Activated CD4-positive, CD25-positive, alpha-beta regulatory T cell treated with anti-CD3 and anti-CD28 coated beads, Interleukin-2, amount 50 U/mL, for 24 hours (primary cell): ENCODE results near the gene GLI3.

ENCODE experiments used
- ATAC-seq, 2 donors: fragments of 150-1000 bp; cut with Tn5 transposase; one replicate each; pipeline ENCODE4 v1.10.0; 2021; ENCODE audit warnings: mild to moderate bottlenecking in 1 of 2, moderate library complexity in 1 of 2

The GLI3 gene

DNA sequence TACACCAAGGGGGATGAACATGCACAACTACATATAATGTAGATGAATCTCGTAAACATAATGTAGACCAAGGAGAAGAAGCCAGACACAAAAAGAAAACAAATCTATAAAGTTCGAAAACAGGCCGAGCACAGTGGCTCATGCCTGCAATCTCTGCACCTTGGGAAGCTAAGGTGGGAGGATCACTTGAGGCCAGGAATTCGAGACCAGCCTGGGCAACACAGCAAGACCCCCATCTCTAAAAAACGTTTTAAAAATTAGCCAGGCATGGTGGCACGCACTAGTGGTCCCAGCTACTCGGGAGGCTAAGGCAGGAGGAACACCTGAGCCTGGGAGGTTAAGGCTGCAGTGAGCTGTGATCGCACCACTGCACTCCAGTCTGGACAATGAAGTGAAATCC lies 68.5 kb downstream of the GLI3 start:
- no peak for ATAC-seq

DNA sequence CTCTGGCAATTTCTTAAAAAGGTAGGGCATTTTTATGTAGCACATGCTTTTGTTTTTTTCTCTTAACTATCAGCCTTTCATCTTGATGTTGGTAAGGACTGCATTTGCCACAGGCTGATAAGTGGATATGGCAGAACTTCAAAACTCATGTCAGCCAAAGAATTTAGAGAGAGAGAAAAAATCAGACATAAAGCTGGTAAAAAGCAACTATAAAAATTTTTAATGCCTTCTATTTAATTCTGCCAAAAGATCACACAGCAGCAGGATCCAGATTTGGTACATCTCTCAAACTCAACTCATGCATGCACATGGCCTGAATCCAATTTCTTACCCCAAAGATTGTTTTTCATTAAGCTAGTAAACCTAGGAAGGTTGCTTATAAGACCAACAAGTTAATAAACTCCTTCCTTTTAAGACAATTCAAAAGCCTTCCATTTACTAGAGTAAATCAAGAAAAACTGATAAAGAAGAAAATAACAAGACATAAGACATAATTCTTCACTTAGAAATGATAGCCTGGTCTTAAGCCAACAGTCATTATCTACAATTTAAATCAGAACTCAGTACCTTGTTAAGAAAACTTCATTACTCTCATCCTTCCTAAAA lies 69.3 kb downstream of the GLI3 start:
- ATAC-seq, result no peak

DNA sequence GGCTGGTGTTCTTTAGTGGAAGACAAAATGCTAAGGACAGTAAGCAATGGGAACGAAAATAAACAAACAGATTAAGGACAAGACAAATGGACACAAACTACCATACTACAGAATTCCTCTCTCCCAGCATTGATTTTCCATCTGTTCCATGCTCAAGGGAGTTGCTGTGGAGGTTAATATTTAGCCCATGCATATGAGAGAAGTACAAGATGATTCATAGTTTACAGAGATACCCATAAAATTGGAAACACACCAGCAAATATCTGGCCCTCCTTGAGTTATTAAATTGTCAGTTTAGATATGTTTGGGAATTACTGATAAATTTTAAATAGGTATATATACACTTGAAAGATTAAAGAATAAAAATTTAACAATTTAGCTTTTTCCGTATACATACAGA lies 69.8 kb downstream of the GLI3 start:
- no peak for ATAC-seq

DNA sequence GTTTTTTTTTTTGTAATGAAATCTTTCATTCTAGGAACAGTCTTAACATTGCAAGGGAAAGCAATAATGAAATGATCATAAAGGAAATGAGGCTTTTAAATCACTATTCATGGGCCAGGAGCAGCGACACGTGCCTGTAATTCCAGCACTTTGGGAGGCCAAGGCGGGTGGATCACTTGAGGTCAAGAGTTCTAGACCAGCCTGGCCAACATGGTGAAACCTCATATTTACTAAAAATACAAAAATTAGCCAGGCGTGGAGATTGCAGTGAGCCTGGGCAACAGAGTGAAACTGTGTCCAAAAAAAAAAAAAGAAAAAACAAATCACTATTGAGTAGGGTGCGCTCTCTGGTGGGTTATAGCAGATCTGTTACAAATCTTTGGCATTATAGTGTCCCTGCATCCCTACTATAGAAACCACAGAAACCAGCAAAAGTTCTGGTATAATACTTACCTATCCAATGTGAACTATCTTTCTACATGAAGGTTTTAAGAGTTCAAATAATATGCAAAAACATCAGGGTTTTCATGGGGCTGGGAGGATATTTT lies 72.1 kb downstream of the GLI3 start:
- no peak for ATAC-seq

DNA sequence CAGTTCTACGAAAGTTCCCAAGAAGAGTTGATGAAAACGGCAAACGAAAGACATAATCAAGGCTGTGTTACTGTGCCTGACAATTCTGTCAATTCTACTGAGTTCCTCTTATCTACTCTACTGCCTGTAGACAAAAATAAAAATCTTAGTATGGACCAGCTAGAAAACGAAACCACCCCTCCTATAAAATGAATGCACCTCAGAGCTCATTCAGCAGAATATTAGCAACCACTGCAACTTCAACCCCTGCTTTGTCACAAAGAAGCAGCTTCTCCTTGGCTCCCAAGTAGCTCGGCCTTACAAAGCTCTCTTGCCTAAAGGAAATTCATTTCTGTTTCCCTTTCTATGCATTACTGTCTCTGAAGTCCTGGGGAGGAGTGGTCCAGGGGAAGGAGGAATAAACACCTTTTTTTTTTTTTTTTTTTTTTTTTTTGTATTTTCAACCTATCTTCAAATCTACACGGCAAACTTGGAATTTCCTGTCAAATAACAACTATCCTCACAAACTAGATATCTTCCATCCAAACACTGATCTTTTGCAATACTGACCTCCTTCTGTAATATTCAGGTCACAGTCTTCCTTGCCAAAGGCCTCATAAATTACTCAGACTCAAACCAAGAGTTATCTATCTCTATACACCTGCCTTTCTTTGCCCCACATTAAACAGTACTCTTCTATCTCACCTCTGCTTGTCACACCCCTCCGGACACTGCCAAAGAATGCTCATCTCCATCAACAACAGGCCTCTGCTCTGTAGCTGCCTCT lies 74.3 kb downstream of the GLI3 start:
- ATAC-seq, result no peak

DNA sequence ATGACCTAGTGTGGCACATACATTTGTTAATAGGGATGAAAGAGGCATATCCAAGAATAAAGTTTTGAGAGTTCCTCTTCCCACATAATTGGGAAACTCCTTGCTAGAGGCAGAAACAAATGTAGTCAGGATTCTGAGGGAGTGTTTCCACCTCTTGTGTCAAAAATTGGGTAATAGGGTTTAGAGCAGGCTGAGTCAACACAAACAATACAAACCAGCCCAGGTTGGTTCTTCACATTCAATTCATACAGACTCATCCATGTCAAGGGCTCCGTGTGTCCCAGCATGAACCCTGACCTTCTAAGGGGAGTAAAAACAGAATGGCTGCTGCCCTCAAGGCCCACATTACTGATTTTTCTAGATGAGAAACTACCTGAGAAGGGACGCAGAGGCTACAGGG lies 75.3 kb downstream of the GLI3 start:
- ATAC-seq, result no peak

DNA sequence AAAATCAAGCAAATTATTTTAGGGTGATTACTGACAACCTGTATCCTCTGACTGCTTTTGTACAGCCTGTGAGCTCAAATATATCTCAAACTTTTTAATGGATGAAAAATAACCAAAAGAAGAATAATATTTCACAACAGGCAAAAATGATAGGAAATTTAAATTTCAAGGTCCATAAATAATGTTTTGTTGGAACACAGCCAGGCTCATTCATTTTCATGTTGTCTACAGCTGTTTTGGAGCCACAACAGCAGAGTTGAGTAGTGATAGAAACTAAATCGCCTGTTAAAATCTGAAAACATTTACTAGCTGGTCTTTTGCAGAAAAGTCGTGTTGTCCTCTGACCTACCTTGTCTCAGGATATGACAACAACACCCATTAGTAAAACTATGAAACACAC lies 75.9 kb downstream of the GLI3 start:
- ATAC-seq, result no peak

DNA sequence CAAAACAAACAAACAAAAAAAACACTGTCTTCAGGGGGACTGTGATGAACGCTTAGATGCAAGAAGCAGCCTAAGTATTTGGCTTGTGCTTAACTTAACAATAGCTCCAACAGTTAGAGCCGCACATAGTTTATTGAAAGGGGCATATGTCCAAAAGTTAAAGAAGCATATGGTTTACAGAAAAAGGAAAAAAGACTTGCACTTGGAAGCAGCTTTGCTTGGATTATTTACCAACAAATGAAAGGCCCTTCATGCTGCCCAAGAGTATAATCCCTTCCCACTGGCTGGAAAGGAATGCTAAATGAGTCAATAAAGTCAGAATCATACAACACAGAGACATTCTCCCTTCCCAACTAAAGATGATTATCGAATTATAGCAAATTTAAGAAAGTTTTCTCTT lies 77.9 kb downstream of the GLI3 start:
- no peak for ATAC-seq

DNA sequence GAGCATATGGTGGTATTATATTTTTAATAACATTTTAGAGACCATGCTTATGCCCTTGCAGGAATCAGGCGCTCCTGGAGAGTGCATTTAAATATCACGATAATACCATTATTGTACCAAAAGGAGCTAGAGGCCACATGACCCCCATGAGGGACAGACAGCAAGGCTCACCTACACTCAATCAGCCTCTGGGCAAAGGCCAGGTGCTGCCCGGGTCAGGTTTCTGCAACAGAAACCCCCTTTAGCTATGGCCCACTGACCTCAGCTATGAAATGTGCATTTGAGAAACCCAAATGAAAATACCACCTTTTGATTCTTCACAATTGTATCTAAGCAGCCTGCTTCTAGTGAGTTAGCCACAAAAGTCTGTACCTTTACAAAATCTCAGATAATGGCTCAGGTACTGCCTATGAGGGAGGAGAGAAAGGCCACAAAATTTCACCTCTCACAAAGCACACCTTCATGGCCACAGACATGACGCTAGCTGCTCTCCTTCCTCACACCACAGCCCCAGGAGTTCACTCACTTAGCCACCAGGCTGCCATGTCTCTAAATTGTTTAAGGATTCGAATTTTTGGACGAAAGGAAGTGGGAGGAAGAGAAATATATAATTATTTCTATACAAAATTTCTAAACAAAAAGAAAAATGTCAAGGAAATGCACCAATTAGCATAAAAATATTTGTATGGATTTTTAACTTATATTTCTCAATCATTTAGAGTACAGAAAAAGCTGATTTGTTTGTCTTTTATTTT lies 79.9 kb downstream of the GLI3 start:
- no peak for ATAC-seq

DNA sequence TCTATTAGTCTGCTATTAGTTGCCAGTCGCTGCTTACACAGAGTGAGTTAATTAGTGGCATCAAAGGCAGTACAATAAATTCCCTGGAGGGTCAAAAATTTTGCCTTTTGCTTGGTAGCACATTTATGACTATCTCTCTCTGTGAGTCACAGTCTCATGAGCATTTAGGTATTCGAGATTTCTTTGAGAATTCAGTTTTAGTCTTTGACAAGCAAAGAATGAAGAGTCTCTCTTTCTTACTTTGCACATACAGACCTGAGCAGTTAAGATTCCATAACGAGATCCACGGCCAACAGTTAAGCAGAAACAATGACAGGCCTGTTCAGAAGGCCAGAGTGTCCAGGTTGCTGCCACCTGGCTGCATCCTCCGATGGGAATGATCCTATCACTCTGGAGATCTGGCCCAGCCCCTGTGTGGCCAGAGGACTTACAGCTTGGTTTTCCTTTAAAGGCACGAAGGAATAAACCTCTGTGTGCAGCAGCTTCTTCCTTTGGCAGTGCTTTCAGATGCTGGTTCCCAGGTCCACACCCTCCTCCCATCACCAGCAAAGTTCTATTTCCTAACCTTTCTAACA lies 80.6 kb downstream of the GLI3 start:
- no peak for ATAC-seq

DNA sequence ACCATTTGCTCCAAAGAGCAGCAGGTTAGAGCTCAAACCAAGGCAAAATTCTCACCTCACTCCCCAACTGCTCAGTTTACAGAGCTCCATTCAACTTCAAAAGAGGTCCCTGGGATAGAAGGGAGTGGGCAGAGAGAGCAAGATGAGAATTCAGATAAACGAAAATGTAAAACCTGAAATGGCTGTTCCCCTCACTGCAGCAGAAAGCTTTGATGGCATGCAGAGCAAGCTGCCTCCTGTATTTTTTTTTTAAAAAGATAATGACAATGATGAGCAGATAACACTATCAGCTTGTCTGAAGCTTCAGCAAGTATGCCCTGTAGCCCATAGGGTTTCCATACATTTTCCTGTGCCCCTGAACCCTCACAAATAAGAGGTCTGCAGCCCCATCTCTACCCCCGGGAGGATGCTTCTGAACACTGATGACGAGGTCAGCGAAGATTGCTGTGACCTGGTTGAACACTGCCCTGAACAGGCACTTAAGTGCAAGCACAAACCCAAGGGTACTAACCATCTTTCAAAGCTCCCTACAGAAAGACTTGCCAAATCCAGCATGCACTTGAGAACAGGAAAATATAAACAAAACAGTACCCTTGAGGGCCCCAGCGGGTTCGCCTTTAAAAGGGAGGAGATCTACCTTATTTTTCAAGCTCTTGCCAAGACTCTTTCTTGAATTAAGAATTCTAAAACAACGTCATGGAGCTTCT lies 81.3 kb downstream of the GLI3 start:
- no peak for ATAC-seq

DNA sequence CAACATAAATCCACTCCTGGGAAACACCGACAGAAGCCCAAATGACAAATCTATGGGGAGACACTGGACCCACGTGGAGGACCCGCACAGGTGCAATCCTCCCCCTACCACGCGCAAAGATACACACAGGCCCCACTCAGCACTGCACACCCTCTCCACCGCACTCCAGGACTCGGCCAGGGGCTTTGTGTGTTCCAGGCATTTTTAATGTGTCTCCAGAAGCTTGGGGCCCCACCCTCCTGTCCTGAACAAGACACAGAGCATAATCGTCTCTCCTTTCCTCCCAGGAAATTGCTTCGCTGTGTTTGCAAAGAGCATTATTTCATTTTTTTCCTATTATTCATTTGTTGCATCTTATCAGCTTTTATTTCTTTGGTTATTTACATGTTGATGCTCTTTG lies 82.8 kb downstream of the GLI3 start:
- ATAC-seq, result no peak

DNA sequence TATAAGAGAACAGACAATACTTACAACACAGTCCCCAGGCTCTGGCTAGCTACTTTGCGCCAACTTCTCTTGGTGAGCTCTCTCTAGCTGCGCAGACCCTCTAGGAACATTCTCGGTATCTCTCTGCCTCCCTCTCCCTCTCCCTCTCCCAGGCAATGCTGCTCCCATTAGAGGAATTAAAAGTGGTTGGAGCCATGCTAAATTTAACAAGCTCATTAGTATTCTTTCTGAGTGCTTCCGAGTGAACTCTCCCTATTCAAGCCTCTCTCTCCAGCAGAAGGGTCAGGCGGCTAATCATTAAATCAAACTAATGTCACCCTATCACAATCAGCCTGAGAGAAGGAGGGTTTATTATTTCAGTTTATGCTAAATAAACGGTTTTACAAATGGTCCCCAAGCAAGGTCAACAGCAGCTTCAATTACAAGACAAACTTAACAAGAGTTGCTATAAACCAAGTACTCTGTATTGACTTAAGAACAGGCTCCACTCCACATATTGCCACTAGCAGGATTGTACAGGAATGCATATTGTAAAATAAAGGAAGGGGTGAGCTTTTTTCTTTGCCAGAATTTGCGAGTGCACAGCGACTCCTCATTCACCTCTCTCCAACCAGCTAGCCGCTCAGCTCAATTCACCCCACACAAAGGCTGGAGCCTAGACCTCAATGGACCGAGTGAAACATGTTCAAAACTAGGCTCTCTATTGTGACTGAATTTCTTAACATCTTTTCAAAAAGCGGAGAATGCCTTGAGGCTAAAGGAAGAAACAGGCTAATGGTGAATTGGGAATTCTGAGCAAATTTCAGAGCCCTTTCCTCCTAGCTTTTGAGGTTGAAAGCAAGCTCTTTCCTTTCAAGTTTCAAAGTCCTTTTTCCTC lies 84.4 kb downstream of the GLI3 start:
- ATAC-seq, result no peak

DNA sequence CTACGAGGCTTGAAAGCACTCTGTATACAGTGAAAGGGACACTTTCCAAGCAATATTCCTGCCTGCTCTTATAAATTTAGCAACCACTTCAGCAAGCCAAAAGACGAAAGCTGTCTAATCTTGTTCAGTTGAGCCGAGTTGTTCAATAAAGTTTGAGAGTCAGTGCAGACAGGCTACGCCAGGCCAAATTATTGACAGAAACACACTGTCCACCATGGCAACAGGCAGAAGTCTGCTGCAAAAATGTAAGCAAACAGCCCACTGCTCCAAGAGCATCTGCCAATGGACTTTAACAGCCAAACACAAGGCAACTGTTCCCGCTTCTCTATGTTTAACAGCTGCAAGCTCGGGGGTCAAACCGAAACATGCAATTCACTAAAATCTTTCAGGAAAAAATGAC lies 85.7 kb downstream of the GLI3 start:
- no peak for ATAC-seq

DNA sequence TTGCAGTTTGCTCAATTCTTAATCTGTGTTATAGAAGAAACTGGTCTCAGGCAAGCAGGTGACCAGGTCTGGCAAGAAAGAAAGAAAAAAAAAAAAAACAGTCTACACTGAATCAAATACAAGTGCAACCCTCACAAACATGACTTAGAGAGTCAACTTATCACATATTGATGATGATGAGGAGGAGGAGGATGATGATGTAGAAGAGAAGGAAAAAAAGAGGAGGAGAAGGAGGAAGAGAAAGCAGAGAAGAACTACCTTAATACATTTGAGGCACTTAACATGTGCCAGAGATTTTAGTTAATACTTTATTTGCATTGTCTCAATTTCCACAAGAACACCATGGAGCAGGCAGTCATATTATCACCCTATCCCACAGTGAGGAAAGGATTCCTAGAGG lies 91.5 kb downstream of the GLI3 start:
- no peak for ATAC-seq

DNA sequence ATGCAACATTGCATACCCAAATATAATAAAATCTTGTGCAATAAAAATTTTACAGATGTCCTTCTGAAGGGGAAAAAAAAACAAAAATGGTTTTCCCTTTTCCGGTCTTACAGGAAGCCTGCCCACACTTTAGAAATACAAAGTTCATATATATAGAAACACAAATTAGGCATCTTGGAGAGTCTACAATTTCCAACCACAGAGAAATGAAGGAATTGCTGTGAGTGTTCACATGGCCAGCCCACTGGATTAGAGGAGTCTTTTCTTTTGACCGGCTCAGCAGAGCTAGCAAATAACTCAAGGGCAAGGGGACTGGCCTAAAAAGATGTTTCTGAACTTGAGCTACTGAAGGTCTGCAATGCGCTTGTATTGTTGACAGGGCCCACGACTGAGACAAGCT lies 92.4 kb downstream of the GLI3 start:
- ATAC-seq, result no peak

DNA sequence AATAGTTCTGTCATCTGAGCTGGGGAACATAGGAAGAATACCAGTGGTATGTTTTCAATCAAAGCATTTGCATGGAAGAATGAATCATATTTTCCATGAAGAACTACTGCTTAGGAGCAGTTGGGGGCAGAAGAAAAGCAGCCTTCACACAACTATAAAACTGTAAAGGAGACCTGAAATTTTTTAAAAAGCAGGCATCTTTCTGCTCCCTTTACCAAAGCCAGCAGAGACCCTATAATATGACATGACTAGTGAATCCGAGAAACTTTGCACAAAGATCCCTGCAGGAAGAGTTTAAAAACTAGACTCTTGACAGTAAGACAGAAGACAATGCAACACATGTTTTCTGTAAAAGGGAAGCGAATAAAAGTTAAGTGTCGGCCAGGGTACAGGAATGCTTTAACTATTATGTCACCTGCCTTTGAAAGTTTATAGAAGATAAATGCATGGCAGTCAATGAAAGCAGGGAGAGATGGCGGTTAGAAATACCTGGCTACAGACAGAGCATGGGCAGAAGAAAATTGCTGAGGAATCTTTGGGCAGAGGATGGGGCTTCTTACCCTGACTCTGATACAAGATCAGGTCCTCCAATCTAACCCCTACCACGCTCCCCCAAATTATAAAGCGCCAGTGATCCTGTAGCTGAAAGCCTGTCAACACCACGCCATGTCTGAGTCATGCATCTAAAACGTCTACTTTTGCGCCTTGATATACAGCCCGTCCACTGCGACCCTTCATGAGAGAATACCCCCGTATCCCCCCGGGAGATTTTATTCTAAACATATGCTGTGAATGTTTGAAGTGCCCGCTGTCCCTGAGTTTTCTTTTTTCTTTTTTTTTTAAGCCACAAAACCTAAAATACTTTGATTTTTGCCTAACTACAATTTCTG lies 93.1 kb downstream of the GLI3 start:
- ATAC-seq, result no peak

DNA sequence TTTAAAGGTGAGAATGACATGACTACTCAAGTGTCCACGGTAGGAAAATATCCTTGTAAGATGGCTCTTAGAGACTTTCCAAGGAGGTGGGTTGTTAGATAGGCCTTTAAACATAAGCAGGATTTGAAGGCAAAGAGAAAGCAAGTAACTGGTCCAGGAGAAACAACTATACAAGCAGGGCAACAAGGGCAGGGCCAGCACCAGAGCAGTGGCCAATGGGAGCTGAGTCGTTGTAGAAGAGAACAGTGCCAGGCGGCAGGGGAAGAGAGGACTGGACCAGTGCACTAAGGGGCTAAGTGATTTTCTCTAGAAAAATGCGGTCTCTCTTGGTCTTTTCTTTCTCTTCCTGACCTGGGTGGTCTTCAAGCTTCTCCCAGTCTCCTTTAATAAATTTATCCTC lies 94.9 kb downstream of the GLI3 start:
- ATAC-seq, result no peak

DNA sequence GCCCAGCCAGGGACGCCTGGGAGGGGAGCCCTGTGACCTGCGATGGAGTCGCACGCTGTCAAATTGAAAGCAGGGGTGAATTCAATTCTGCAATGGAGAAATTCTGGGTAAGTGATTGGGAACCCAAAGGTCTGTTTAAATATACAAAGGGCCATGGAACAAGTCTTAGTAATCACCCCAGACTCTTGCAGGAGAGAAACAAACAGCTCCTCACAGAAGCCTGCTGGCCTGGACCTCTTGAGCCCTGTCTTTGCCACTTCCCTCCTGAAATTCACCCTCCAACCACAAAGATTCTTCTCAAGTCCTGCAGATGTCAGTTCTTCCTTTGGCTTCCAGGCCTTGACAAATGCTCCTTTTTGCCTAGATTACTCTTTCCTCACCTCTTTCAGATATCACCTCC lies 97.3 kb downstream of the GLI3 start:
- ATAC-seq, result no peak

DNA sequence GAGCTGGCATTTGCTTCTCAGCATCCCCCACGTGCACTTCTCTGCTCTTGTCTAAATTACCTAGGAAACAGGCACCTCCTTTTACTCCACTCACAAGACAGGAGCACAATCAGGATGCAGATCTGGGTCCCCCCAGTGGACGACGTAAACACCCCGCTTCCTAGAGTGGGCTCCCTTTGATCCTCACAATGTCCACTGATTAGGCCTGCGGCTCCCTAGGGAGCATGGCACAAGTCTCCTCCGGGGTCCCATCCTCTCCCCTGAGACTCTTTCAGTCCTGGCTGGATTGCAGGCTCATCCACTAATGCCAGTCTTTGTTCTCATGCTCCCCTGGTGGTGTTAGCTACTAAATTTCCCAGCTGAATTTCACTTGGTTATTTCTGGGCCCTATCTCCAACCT lies 98.3 kb downstream of the GLI3 start:
- ATAC-seq, result no peak

DNA sequence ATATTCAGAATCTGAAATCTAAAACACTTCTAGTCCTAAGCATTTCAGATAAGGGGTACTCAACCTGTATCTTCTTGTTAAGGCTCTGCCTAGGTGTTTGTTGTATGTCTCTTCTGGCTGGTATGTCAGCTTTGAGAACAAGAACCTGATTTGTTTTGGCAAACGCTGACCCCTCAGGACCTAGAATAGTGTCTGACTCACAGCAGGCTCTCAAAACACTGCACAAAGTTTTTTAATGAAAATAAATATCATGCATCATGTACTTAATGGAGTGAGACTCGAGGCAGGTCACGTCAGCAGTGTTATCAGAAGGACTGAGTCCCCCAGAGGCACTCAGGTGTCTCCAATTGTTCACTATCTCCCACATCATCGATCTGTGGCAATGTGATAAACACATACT lies 99.1 kb downstream of the GLI3 start:
- ATAC-seq, result no peak
